Liver (tissue), 3 donors: Measurements from ENCODE around the gene JOSD2.

Experiments used
- GABPA ChIP-seq, 2 donors: IDR thresholded peaks in 1 of 2; conservative IDR thresholded peaks in 1 of 2; 2 replicates each; pipeline ENCODE4 v1.6.1; 2016; ENCODE audit warnings: antibody characterized with exemption in 2 of 2, mild to moderate bottlenecking in 1 of 2, moderate library complexity in 1 of 2
- TAF1 ChIP-seq: conservative IDR thresholded peaks from 2 replicates; pipeline ENCODE4 v1.6.1; 2016; ENCODE audit warnings: antibody characterized with exemption, mild to moderate bottlenecking
- TF ChIP-seq, protein P1 (sequence below): fragments of 150-350 bp; IDR thresholded peaks from 2 replicates; pipeline ENCODE4 v1.5.1; 2017; ENCODE audit warnings: improper control_type of control experiment, low read depth, low read length; ENCODE audit not compliant: missing input control
- TF ChIP-seq, protein P2 (sequence below): IDR thresholded peaks from 2 replicates; pipeline ENCODE4 v1.6.1; 2016; ENCODE audit warnings: antibody characterized with exemption
- TF ChIP-seq, protein P3 (sequence below): IDR thresholded peaks from 2 replicates; pipeline ENCODE4 v1.6.1; 2016; ENCODE audit warnings: antibody characterized with exemption
- TF ChIP-seq, protein P4 (sequence below): IDR thresholded peaks from 2 replicates; pipeline ENCODE4 v1.6.1; 2016; ENCODE audit warnings: antibody characterized with exemption, mild to moderate bottlenecking
- donor health status: healthy.
- donor health status: healthy.

DNA sequence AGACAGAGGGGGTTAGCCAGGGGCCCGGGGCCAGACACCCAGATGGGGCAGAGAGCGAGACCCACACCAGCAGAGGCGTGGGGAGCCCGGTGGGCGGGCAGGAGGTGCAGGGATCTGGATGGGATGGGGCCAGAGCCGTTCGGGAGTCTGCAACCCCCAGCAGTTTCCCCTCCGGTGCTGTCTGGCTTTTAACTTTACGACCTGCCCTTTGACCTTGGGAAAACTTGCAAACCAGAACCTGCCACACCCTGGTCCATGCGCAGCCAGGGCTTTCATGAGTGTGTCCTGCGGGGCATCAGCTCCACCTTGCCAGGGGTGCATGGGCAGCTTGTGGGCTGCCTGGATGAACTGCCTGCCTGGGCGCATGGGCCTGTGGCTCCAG is 9.8 kb downstream of the JOSD2 start:
- no peak for TF ChIP-seq TAF1
- TF ChIP-seq, protein P1, sequence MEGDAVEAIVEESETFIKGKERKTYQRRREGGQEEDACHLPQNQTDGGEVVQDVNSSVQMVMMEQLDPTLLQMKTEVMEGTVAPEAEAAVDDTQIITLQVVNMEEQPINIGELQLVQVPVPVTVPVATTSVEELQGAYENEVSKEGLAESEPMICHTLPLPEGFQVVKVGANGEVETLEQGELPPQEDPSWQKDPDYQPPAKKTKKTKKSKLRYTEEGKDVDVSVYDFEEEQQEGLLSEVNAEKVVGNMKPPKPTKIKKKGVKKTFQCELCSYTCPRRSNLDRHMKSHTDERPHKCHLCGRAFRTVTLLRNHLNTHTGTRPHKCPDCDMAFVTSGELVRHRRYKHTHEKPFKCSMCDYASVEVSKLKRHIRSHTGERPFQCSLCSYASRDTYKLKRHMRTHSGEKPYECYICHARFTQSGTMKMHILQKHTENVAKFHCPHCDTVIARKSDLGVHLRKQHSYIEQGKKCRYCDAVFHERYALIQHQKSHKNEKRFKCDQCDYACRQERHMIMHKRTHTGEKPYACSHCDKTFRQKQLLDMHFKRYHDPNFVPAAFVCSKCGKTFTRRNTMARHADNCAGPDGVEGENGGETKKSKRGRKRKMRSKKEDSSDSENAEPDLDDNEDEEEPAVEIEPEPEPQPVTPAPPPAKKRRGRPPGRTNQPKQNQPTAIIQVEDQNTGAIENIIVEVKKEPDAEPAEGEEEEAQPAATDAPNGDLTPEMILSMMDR: no peak
- TF ChIP-seq GABPA (IDR thresholded peaks at IDR 0.05 in 1 of 2, conservative IDR thresholded peaks at IDR 0.05 in 1 of 2): no peak
- TF ChIP-seq, protein P2, sequence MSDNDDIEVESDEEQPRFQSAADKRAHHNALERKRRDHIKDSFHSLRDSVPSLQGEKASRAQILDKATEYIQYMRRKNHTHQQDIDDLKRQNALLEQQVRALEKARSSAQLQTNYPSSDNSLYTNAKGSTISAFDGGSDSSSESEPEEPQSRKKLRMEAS: no peak
- TF ChIP-seq, protein P3, sequence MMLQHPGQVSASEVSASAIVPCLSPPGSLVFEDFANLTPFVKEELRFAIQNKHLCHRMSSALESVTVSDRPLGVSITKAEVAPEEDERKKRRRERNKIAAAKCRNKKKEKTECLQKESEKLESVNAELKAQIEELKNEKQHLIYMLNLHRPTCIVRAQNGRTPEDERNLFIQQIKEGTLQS: no peak
- TF ChIP-seq, protein P4, sequence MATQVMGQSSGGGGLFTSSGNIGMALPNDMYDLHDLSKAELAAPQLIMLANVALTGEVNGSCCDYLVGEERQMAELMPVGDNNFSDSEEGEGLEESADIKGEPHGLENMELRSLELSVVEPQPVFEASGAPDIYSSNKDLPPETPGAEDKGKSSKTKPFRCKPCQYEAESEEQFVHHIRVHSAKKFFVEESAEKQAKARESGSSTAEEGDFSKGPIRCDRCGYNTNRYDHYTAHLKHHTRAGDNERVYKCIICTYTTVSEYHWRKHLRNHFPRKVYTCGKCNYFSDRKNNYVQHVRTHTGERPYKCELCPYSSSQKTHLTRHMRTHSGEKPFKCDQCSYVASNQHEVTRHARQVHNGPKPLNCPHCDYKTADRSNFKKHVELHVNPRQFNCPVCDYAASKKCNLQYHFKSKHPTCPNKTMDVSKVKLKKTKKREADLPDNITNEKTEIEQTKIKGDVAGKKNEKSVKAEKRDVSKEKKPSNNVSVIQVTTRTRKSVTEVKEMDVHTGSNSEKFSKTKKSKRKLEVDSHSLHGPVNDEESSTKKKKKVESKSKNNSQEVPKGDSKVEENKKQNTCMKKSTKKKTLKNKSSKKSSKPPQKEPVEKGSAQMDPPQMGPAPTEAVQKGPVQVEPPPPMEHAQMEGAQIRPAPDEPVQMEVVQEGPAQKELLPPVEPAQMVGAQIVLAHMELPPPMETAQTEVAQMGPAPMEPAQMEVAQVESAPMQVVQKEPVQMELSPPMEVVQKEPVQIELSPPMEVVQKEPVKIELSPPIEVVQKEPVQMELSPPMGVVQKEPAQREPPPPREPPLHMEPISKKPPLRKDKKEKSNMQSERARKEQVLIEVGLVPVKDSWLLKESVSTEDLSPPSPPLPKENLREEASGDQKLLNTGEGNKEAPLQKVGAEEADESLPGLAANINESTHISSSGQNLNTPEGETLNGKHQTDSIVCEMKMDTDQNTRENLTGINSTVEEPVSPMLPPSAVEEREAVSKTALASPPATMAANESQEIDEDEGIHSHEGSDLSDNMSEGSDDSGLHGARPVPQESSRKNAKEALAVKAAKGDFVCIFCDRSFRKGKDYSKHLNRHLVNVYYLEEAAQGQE: no peak
